Activated T-cell treated with anti-CD3 and anti-CD28 coated beads, Interleukin-2, amount 50 U/mL, for 4 hours (primary cell): ENCODE results near the gene NMT1. TPM values are rescaled to one million over a fixed set of nuclear protein-coding genes. Genes with fewer than 3 reads are reported as not detected.

Experiments used
- total RNA-seq, 3 donors: library from RNA; stranded (reverse); gene quantifications; one replicate each; pipeline ENCODE4 v1.2.1, GENCODE V29; 2021

The NMT1 gene
- total RNA-seq, 3 donors from 2014 or later = 228 to 255 (median 241) TPM

Other genes with a start within 250 kb of the NMT1 start
- 1 to 10 TPM; 3.0 to 4.6 (median 3.8) TPM for gene GJC1, start 231.0 kb upstream of the NMT1 start, total RNA-seq
- gene HIGD1B, start 213.4 kb upstream of the NMT1 start, total RNA-seq = not detected
- gene EFTUD2, start 161.9 kb upstream of the NMT1 start, total RNA-seq = 100 to 1,000 TPM; 257 to 303 (median 269) TPM
- not detected for gene GFAP, start 145.8 kb upstream of the NMT1 start, total RNA-seq
- gene KIF18B, start 113.5 kb upstream of the NMT1 start, total RNA-seq = 1 to 10 TPM; 2.4 to 4.8 (median 3.7) TPM
- gene C1QL1, start 93.0 kb upstream of the NMT1 start, total RNA-seq = not detected
- gene DCAKD, start 9.7 kb upstream of the NMT1 start, total RNA-seq = 10 to 100 TPM; 17.3 to 21.1 (median 19.1) TPM
- gene PLCD3, start 71.2 kb downstream of the NMT1 start, total RNA-seq = 1 to 10 TPM; 3.5 to 5.5 (median 3.5) TPM
- 1 to 10 TPM; 4.5 to 5.7 (median 4.7) TPM for gene ACBD4, start 74.4 kb downstream of the NMT1 start, total RNA-seq
- 10 to 100 TPM; 49.6 to 60.8 (median 51.3) TPM for gene HEXIM1, start 87.2 kb downstream of the NMT1 start, total RNA-seq
- 1 to 10 TPM; 5.3 to 7.6 (median 6.2) TPM for gene HEXIM2, start 100.6 kb downstream of the NMT1 start, total RNA-seq
- 100 to 1,000 TPM; 141 to 190 (median 158) TPM for gene FMNL1, start 160.6 kb downstream of the NMT1 start, total RNA-seq
- under 1 TPM; 0.25 to 0.63 (median 0.27) TPM for gene SPATA32, start 200.8 kb downstream of the NMT1 start, total RNA-seq